Stomach (tissue), 9 donors: ENCODE data around the gene CD40. TPM values are rescaled to one million over a fixed set of nuclear protein-coding genes. Genes with fewer than 3 reads are reported as not detected.

Experiments used
- DNase-seq, 2 donors: peaks; one replicate each; pipeline versions ENCODE4 v3.0.0 to v3.0.0-alpha.2; 2013 to 2019
- H3K27ac ChIP-seq, 5 donors: fragments of 200-600 bp in 4 of 5; sonication (generic) in 4 of 5; one replicate each; pipeline ENCODE4 v1.5.1; 2013 to 2019; ENCODE audit warnings: mild to moderate bottlenecking in 1 of 5, moderate library complexity in 1 of 5
- H3K27me3 ChIP-seq, 3 donors: fragments of 200-600 bp; sonication (generic); one replicate each; pipeline ENCODE4 v1.5.1; 2017 to 2019; ENCODE audit warnings: mixed run types in 1 of 3
- H3K36me3 ChIP-seq, 4 donors: fragments of 200-600 bp; sonication (generic); 1 replicate in 3 of 4; 2 replicates in 1 of 4; pipeline ENCODE4 v1.5.1; 2016 to 2019
- H3K4me1 ChIP-seq, 4 donors: fragments of 200-600 bp; sonication (generic); one replicate each; pipeline ENCODE4 v1.5.1; 2016 to 2019
- H3K4me3 ChIP-seq, 4 donors: fragments of 200-600 bp; sonication (generic) in 3 of 4; one replicate each; pipeline ENCODE4 v1.5.1; 2016 to 2019; ENCODE audit warnings: mild to moderate bottlenecking in 1 of 4
- H3K9me3 ChIP-seq, 4 donors: fragments of 200-600 bp; sonication (generic); one replicate each; pipeline ENCODE4 v1.5.1; 2016 to 2019
- EP300 ChIP-seq: sonication (generic); formaldehyde crosslinking; IDR thresholded peaks from one replicate; pipeline ENCODE4 v1.6.1; 2017; ENCODE audit warnings: antibody characterized with exemption
- POLR2A ChIP-seq, 4 donors: fragments of 450-650 bp; IDR thresholded peaks; one replicate each; pipeline ENCODE4 v1.6.1; 2016; ENCODE audit warnings: antibody characterized with exemption in 4 of 4, control low read depth in 2 of 4, mild to moderate bottlenecking in 1 of 4, moderate library complexity in 1 of 4
- POLR2AphosphoS5 ChIP-seq, 3 donors: sonication (generic); formaldehyde crosslinking; IDR thresholded peaks; one replicate each; pipeline ENCODE4 v1.6.1; 2016; ENCODE audit warnings: antibody characterized with exemption in 3 of 3
- WGBS, 5 donors: extraction: QIAGEN DNeasy Blood & Tissue Kit in 3 of 5; methylation state at CpG; one replicate each; pipeline versions ENCODE4 v1.1.5 to v1.1.7; 2013 to 2018; 5-methylcytosine and 5-hydroxymethylcytosine counted together
- intact Hi-C: fragments of 100-400 bp; cut with DNase I; formaldehyde crosslinking; loops from one replicate; pipeline ENCODE4 v1.15.1; 2023; ENCODE audit warnings: low total_unique reads
- polyA plus RNA-seq, 3 donors: library from polyadenylated mRNA; stranded (reverse); fragments of 200-250 nt; gene quantifications; one replicate each; pipeline ENCODE4 v1.2.3, GENCODE V29; 2013
- total RNA-seq, 5 donors: library from RNA; depleted of rRNA; stranded (reverse); fragments of >200 nt; gene quantifications; one replicate each; pipeline versions ENCODE4 v1.1.0 to v1.2.3, GENCODE V29; 2014 to 2016
- TF ChIP-seq, protein P1 (sequence below), 7 experiments: fragments of 450-650 bp in 4 of 7; fragments of 200-600 bp in 3 of 7; sonication (generic) in 3 of 7; IDR thresholded peaks; one replicate each; pipeline ENCODE4 v1.5.1; 2016 to 2019; ENCODE audit warnings: antibody characterized with exemption in 7 of 7, control low read depth in 2 of 7, mild to moderate bottlenecking in 1 of 7
- donor health status: healthy with polysubstance abuse.
- donor health status: Bipolar disorder and iron deficiency.
- donor health status: healthy.

CD40 gene
- total and polyA plus RNA-seq, 8 donors, result 2.8 to 19.9 (median 5.3) TPM; not detected in 1

DNA sequence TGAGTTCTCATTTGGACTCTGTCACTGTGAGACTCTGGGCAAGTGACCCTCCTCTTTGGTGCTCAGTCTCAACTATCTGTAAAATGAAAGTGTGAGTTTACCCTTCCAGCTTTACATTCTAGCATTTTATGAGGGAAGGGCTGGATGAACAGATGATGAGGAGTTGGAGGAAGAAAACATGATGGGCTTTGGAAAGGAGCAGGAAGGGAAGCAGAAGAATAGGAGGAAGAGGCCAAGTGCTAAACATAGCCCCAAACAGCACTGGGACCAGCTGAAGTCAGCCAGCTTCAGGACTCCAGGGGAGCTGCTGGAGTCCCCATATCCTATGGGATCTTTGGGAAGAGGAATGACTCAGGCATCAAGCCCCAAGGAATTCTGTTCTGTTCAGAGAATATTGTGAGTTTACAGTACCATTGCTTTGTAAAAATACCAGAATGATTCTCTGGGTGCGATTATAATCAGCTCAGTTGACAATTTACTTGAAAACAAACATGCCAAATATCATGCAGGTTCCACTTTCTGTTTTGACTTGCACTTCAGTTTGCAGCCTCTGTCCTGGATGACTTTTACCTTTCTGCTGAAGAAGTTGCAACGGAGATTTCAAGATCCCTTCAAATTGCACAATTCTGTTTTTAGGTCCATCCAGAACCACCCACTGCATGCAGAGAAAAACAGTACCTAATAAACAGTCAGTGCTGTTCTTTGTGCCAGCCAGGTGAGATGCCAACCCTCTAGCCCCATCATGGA is 3.2 kb downstream of the CD40 start:
- DNase-seq, result no peak
- 48 to 66% (median 50%) methylated on average over 2 of the region's 2 CpGs for WGBS, 5 donors
- H3K27me3 ChIP-seq, result no peaks in the 10 kb centered on the region
- TF ChIP-seq POLR2AphosphoS5 (IDR thresholded peaks at IDR 0.05) (no peak), POLR2A (IDR thresholded peaks at IDR 0.05) (no peak), EP300 (no peak)
- TF ChIP-seq, protein P1, sequence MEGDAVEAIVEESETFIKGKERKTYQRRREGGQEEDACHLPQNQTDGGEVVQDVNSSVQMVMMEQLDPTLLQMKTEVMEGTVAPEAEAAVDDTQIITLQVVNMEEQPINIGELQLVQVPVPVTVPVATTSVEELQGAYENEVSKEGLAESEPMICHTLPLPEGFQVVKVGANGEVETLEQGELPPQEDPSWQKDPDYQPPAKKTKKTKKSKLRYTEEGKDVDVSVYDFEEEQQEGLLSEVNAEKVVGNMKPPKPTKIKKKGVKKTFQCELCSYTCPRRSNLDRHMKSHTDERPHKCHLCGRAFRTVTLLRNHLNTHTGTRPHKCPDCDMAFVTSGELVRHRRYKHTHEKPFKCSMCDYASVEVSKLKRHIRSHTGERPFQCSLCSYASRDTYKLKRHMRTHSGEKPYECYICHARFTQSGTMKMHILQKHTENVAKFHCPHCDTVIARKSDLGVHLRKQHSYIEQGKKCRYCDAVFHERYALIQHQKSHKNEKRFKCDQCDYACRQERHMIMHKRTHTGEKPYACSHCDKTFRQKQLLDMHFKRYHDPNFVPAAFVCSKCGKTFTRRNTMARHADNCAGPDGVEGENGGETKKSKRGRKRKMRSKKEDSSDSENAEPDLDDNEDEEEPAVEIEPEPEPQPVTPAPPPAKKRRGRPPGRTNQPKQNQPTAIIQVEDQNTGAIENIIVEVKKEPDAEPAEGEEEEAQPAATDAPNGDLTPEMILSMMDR (IDR thresholded peaks at IDR 0.05), result no peak
- H3K27ac ChIP-seq, result peak overlapping the region in 2 of 5 donors; percentile 42 to 56
- intact Hi-C loops, result no loop called here
- H3K4me1 ChIP-seq, result peaks cover 0 to 50% (median 36%) of the 10 kb centered on the region in 4 donors
- peaks cover 8 to 44% (median 38%) of the 10 kb centered on the region in 4 donors for H3K36me3 ChIP-seq
- H3K4me3 ChIP-seq, result no peak overlapping the region
- no peaks in the 10 kb centered on the region for H3K9me3 ChIP-seq

DNA sequence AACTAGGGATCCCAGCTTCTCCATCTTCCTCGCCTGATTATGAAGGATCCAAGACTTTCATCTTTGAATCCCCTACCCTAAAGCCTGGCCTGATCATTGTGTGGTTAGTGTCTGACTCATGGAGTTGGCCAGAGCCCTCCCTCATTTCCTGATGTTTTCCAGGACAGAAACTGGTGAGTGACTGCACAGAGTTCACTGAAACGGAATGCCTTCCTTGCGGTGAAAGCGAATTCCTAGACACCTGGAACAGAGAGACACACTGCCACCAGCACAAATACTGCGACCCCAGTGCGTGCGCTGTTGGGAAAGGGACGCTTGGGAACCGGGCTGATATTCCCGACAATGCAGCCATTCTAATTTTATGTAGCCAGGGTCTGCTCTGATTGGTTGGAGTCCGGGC is 4.0 kb downstream of the CD40 start:
- WGBS, 5 donors, result 72 to 80% (median 76%) methylated on average over 11 of the region's 11 CpGs
- DNase-seq, result peak in 1 of 2 donors; percentile 10
- Histone ChIP-seq H3K9me3 (no peaks in the 10 kb centered on the region), H3K36me3 (peaks cover 8 to 51% (median 40%) of the 10 kb centered on the region in 4 donors), H3K27ac (no peak overlapping the region), H3K27me3 (no peaks in the 10 kb centered on the region), H3K4me1 (peaks cover 0 to 49% (median 35%) of the 10 kb centered on the region in 4 donors), H3K4me3 (no peak overlapping the region)
- TF ChIP-seq, protein P1 (IDR thresholded peaks at IDR 0.05), result no peak
- TF ChIP-seq POLR2A (IDR thresholded peaks at IDR 0.05), result no peak
- no peak for TF ChIP-seq POLR2AphosphoS5 (IDR thresholded peaks at IDR 0.05)
- TF ChIP-seq EP300, result no peak
- intact Hi-C loops, result no loop called here

DNA sequence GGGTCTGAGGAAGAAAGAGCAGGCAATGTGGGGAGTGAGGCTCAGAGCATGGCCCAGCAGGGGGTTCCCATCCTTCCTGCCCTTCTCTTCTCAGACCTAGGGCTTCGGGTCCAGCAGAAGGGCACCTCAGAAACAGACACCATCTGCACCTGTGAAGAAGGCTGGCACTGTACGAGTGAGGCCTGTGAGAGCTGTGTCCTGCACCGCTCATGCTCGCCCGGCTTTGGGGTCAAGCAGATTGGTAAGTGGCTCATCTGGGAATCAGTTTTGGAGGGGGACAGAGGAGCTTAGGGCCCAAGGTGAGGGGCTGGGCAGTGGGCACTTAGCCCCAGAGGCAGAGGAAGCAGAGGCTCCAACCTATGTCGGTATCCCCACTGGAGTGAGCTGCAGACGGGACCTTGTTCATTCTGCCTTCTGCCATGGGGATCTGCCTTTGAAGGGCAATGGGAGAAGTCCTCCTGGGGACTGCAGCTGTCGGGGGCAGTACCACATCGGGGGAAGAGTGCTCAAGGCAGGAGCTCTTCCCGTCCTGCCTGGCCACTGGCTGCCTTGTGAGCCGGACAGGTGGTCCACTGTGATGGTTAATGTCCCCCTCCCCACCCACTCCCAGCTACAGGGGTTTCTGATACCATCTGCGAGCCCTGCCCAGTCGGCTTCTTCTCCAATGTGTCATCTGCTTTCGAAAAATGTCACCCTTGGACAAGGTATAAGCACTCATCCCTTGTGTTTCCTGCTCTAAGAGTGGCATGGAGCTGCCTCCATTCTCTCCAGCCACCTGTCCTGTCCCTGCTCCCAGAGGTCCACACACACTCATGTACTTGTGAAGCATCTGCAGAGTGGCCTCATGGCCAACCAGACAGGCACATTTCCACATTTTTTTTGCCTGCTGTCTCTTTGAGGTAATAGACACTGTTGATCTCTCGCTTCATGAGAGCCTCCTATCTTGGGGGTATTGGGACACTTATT is 4.7 kb downstream of the CD40 start:
- H3K4me1 ChIP-seq, result peaks cover 0 to 42% (median 28%) of the 10 kb centered on the region in 4 donors
- H3K27ac ChIP-seq, result no peak overlapping the region
- no peaks in the 10 kb centered on the region for H3K27me3 ChIP-seq
- H3K9me3 ChIP-seq, result no peaks in the 10 kb centered on the region
- H3K36me3 ChIP-seq, result peaks cover 8 to 57% (median 40%) of the 10 kb centered on the region in 4 donors
- WGBS, 5 donors, result 80 to 94% (median 85%) methylated on average over 13 to 15 of the region's 15 CpGs
- H3K4me3 ChIP-seq, result no peak overlapping the region
- intact Hi-C loops, result no loop called here
- TF ChIP-seq POLR2A (IDR thresholded peaks at IDR 0.05), result no peak
- no peak for TF ChIP-seq EP300
- TF ChIP-seq, protein P1 (IDR thresholded peaks at IDR 0.05), result no peak
- TF ChIP-seq POLR2AphosphoS5 (IDR thresholded peaks at IDR 0.05), result no peak
- peak in 1 of 2 donors; percentile 13 for DNase-seq
